ENCODE measurements around the gene GRIN1. TPM values are rescaled to one million over a fixed set of nuclear protein-coding genes. Genes with fewer than 3 reads are reported as not detected.

The GRIN1 gene
- total and polyA plus RNA-seq, 2 of the 8 experiments (the other 6 are each of a cell fraction or from before 2014, with no cell fraction given) = 0.48 to 2.1 TPM

- TF ChIP-seq CHD7 (IDR thresholded peaks at IDR 0.05; ENCODE audit: insufficient replicate concordance, low read length) (no peak), BRCA1 (IDR thresholded peaks at IDR 0.05; ENCODE audit: low read depth, low read length) (no peak), NANOG (IDR thresholded peaks at IDR 0.05; ENCODE audit: insufficient read depth, low read depth, low read length, poor library complexity, severe bottlenecking) (no peak), SIRT6 (IDR thresholded peaks at IDR 0.05; ENCODE audit: low read length) (no peak), EP300 (IDR thresholded peaks at IDR 0.05; ENCODE audit: borderline replicate concordance in 1 of 2, low read depth in 2 of 2, low read length in 2 of 2) (no peak), TCF12 (IDR thresholded peaks at IDR 0.05; ENCODE audit: low read depth, low read length) (no peak), RNF2 (IDR thresholded peaks at IDR 0.05; ENCODE audit: borderline replicate concordance, low read depth, low read length, missing control alignments, poor library complexity, severe bottlenecking) (no peak)
Observed at GRCh38 chr9:137205126-137206069, 66.4 kb downstream of the GRIN1 start, which contains the start of the genes NDOR1 and TMEM203 (continued).

Data from H1 (cell line).